Measurements from ENCODE around the gene OR9I1.

- TF ChIP-seq ARNTL (CRISPR knock-in tag; IDR thresholded peaks at IDR 0.05) (no peak), KLF6 (CRISPR knock-in tag; IDR thresholded peaks at IDR 0.05) (no peak), POLR2AphosphoS5 (IDR thresholded peaks at IDR 0.05; ENCODE audit: low read depth, low read length) (no peak), RAD21 (CRISPR knock-in tag; IDR thresholded peaks at IDR 0.05) (no peak), NONO (IDR thresholded peaks at IDR 0.05) (no peak), NONO (CRISPR knock-in tag; conservative IDR thresholded peaks at IDR 0.05) (no peak), FLYWCH1 (CRISPR knock-in tag; IDR thresholded peaks at IDR 0.05) (no peak), ZSCAN9 (CRISPR knock-in tag; IDR thresholded peaks at IDR 0.05; ENCODE audit: borderline replicate concordance) (no peak), ZNF496 (CRISPR knock-in tag; IDR thresholded peaks at IDR 0.05; ENCODE audit: insufficient replicate concordance) (no peak), CTCF (CRISPR knock-in tag; IDR thresholded peaks at IDR 0.05) (no peak)
Measured at GRCh38 chr11:58121096-58121495, 4.2 kb downstream of the OR9I1 start.
